AG04449 (cell line): ENCODE data around the gene FKBP15.

Experiments
- CTCF ChIA-PET: fragments of 350-600 bp; formaldehyde crosslinking; extraction: SDS; loops from one replicate; lab custom pipeline; 2021; ENCODE audit warnings: antibody characterized with exemption; lab: Yijun Ruan, JAX
- POLR2A ChIA-PET: fragments of 400-600, 350-600 bp; formaldehyde crosslinking; extraction: SDS; loops from one replicate; lab custom pipeline; 2020; ENCODE audit warnings: antibody characterized with exemption, inconsistent platforms; lab: Yijun Ruan, JAX
- DNase-seq: peaks from one replicate; pipeline ENCODE4 v3.0.0-alpha.2; 2010; ENCODE audit warnings: low read depth, low spot score
- H3K4me3 ChIP-seq: 2 replicates; pipeline ENCODE4 v1.5.1; 2011; ENCODE audit warnings: low read depth, mild to moderate bottlenecking, control low read depth, low read length
- TF ChIP-seq, protein P1 (sequence below): IDR thresholded peaks from one replicate; pipeline ENCODE4 v1.5.1; 2011; ENCODE audit warnings: mild to moderate bottlenecking, moderate library complexity, low read length, control low read depth, inconsistent platforms; ENCODE audit not compliant: insufficient read depth; ENCODE audit errors: missing control alignments

Gene FKBP15

DNA sequence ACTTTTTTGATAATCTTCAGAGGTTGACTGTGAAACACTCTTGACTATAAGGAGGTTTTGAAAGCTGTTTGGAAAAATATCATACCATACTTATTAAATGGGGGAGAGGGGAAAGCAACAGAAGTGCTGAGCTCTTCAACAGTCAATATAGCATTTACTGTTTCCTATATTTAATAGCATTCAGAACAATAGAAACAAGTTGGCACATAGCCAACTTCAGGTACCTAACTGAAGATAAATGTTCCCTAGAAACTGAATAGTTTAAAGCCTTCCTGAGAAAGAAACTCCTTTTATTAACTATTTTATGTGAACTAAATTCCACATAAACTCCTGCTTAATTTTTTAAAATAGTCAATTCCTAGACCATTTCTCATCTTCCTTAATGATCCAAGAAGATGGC lies 26.6 kb upstream of the FKBP15 start:
- no peak overlapping the region for H3K4me3 ChIP-seq
- no peak for DNase-seq
- POLR2A ChIA-PET: no interaction called here
- TF ChIP-seq, protein P1, sequence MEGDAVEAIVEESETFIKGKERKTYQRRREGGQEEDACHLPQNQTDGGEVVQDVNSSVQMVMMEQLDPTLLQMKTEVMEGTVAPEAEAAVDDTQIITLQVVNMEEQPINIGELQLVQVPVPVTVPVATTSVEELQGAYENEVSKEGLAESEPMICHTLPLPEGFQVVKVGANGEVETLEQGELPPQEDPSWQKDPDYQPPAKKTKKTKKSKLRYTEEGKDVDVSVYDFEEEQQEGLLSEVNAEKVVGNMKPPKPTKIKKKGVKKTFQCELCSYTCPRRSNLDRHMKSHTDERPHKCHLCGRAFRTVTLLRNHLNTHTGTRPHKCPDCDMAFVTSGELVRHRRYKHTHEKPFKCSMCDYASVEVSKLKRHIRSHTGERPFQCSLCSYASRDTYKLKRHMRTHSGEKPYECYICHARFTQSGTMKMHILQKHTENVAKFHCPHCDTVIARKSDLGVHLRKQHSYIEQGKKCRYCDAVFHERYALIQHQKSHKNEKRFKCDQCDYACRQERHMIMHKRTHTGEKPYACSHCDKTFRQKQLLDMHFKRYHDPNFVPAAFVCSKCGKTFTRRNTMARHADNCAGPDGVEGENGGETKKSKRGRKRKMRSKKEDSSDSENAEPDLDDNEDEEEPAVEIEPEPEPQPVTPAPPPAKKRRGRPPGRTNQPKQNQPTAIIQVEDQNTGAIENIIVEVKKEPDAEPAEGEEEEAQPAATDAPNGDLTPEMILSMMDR: no peak
- CTCF ChIA-PET: no interaction called here

DNA sequence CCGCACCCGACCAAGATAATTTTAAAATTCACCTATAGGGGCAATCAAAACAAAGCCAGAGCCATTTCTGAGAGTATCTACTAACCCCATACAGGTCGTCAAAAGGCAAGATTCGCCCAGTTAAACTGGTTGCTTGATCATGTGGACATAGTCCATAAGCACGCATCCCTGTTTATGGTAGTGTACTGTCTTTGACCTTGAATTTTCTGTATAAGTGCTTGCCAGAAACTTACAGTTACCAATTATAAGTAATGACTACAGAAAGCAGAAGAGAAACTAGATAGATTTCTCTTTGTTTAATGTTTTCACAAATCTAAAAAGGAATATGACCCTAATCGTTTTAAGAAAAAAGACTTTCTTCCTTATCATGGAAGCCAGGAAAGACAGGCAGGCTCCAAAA lies 25.9 kb upstream of the FKBP15 start:
- TF ChIP-seq, protein P1: no peak
- H3K4me3 ChIP-seq: no peak overlapping the region
- no peak for DNase-seq
- CTCF ChIA-PET: no interaction called here
- POLR2A ChIA-PET: no interaction called here

DNA sequence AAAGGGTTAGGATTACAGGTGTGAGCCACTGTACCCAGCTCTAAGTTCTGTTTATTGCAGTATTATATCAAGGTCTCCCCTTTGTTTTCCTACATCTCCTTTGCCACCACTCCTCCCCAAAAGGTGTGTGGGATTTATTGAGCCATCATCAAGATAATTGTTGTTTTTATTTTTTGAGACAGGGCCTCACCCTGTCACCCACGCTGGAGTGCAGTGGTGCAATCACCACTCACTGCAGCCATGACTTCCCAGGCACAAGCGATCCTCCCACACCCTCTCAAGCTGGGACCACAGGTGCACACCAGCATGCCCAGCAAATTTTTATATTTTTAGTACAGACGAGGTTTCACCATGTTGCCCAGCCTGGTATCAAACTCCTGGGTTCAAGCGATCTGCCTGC lies 24.8 kb upstream of the FKBP15 start:
- DNase-seq: no peak
- ChIA-PET POLR2A (no interaction called here), CTCF (no interaction called here)
- TF ChIP-seq, protein P1: no peak
- no peak overlapping the region for H3K4me3 ChIP-seq

DNA sequence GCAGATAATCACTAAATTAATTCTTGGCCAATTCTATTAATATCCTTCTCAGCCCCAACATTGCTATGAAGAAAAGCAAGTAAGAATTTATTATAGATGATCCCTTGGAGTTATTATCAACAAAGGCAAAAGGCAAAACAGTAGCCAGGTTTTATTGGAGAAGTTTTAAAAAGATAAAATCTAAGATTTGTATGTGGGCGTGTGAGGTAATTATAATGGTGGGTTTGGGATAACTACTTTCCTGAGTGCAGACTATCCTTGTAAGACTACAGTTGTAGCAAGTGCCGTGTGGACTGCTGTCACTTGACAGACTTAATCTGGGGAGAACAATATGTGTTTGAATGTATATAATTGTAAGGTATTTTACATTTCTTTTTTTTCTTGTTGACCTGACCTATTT lies 23.5 kb upstream of the FKBP15 start:
- CTCF ChIA-PET: interaction anchor here (0.7 kb wide), 1 partner anchor 16 kb away, joined by 3 read pairs; no protein-coding TSS in a partner anchor
- no peak for DNase-seq
- TF ChIP-seq, protein P1: no peak
- POLR2A ChIA-PET: no interaction called here
- no peak overlapping the region for H3K4me3 ChIP-seq

DNA sequence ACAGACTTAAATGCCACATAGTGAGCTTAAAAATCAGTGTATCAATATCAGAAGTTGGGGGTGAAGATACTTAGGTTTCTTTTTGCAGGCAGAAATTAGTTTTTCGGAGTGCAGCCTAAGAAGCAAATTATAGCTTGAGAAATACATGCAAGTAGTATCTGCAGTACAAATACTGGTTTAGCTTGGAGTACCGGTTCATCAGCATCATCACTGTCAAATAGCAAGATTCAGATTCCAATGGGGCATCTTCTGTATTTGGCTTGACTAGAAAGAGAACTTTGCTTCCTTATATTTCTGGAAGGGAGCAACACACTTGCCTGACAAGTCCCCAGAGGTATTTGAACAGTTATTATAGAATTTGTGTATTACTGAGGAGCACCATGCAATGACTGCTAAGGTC lies 20.1 kb upstream of the FKBP15 start:
- no peak overlapping the region for H3K4me3 ChIP-seq
- no peak for DNase-seq
- ChIA-PET POLR2A (no interaction called here), CTCF (interaction anchor here (1.2 kb wide), 1 partner anchor 9 kb away, joined by 3 read pairs; no protein-coding TSS in a partner anchor)
- TF ChIP-seq, protein P1: no peak

DNA sequence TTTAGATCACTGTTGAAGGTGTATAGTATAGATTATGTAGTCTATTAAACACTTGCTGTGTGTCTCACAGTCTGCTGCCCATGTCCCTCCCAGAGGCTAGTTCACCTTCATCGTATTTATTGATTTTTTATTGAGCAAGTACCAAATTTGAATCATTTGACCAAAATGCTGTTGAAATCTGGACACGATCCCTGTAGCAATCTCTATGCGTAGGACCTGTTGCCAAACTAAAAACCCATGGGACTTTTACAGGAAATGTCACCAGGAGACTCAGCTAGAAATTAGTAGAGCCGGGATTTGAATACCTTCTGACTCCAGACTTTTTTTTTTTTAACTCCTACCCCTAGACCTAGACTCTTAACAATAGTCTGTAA lies 17.8 kb upstream of the FKBP15 start:
- POLR2A ChIA-PET: no interaction called here
- no peak overlapping the region for H3K4me3 ChIP-seq
- DNase-seq: no peak
- TF ChIP-seq, protein P1: no peak
- CTCF ChIA-PET: interaction anchor here (1.3 kb wide), 1 partner anchor 10 kb away, joined by 3 read pairs; no protein-coding TSS in a partner anchor
